H1 (cell line): Measurements from ENCODE around the gene ILKAP. TPM values are rescaled to one million over a fixed set of nuclear protein-coding genes. Genes with fewer than 3 reads are reported as not detected.

ENCODE experiments used
- CBX8 ChIP-seq: fragments of 300-800, 300-1000 bp; sonication (generic); IDR thresholded peaks from 2 replicates; pipeline ENCODE4 v1.7.1; 2016; ENCODE audit warnings: low read depth, low read length, borderline replicate concordance
- CHD2 ChIP-seq: IDR thresholded peaks from 2 replicates; pipeline ENCODE4 v1.6.1; 2012; ENCODE audit warnings: low read length, improper control_type of control experiment
- KDM1A ChIP-seq: fragments of 200-600, 300-600 bp; sonication (generic); IDR thresholded peaks from 2 replicates; pipeline ENCODE4 v1.7.1; 2016; ENCODE audit warnings: mild to moderate bottlenecking, low read length, borderline replicate concordance
- NRF1 ChIP-seq: IDR thresholded peaks from 2 replicates; pipeline ENCODE4 v1.6.1; 2011; ENCODE audit warnings: mild to moderate bottlenecking, low read depth, low read length, improper control_type of control experiment
- RNF2 ChIP-seq: fragments of 200-900, 300-1000 bp; sonication (generic); IDR thresholded peaks from 2 replicates; pipeline ENCODE4 v1.7.1; 2016; ENCODE audit warnings: borderline replicate concordance, low read depth, mild to moderate bottlenecking, antibody characterized with exemption, low read length; ENCODE audit not compliant: poor library complexity, severe bottlenecking; ENCODE audit errors: missing control alignments
- SIRT6 ChIP-seq: IDR thresholded peaks from one replicate; pipeline ENCODE4 v1.7.1; 2012; ENCODE audit warnings: low read length, inconsistent platforms
- SIX5 ChIP-seq: IDR thresholded peaks from 2 replicates; pipeline ENCODE4 v1.6.1; 2011; ENCODE audit warnings: mild to moderate bottlenecking, low read depth, low read length
- SP2 ChIP-seq: IDR thresholded peaks from 2 replicates; pipeline ENCODE4 v1.6.1; 2012; ENCODE audit warnings: mild to moderate bottlenecking, low read length, inconsistent platforms
- TAF7 ChIP-seq: optimal IDR thresholded peaks from 2 replicates; pipeline ENCODE3; 2011; ENCODE audit warnings: low read depth, mild to moderate bottlenecking, inconsistent platforms, low read length, moderate library complexity, borderline replicate concordance
- TBP ChIP-seq: IDR thresholded peaks from 2 replicates; pipeline ENCODE4 v1.6.1; 2011; ENCODE audit warnings: low read depth, low read length, improper control_type of control experiment
- polyA plus RNA-seq, 7 experiments: library from polyadenylated mRNA; depleted of rRNA in 3 of 7; stranded (reverse) in 5 of 7; unstranded in 2 of 7; fragments of >200 nt in 5 of 7; fragments of 200-250 nt in 2 of 7; gene quantifications; 1 replicate in 5 of 7; 2 replicates in 1 of 7; 4 replicates in 1 of 7; pipeline versions ENCODE4 v1.2.1 to v1.2.3, GENCODE V29; 2011 to 2013; ENCODE audit warnings: missing spikeins in 2 of 7, mixed read lengths in 2 of 7
- total RNA-seq: library from RNA; stranded (reverse); fragmentation: NEBNext Ultra II Directional; extraction: Animal tissue kit (Norgen Biotek cat#: 25700); gene quantifications from 2 replicates; pipeline ENCODE4 v1.2.1, GENCODE V29; 2021
- TF ChIP-seq, protein P1 (sequence below): IDR thresholded peaks from 2 replicates; pipeline ENCODE4 v1.6.1; 2012; ENCODE audit warnings: low read length, inconsistent platforms

ILKAP gene
- total and polyA plus RNA-seq, 2 of the 8 experiments (the other 6 are each of a cell fraction or from before 2014, with no cell fraction given): 23.5 to 33.8 TPM

DNA sequence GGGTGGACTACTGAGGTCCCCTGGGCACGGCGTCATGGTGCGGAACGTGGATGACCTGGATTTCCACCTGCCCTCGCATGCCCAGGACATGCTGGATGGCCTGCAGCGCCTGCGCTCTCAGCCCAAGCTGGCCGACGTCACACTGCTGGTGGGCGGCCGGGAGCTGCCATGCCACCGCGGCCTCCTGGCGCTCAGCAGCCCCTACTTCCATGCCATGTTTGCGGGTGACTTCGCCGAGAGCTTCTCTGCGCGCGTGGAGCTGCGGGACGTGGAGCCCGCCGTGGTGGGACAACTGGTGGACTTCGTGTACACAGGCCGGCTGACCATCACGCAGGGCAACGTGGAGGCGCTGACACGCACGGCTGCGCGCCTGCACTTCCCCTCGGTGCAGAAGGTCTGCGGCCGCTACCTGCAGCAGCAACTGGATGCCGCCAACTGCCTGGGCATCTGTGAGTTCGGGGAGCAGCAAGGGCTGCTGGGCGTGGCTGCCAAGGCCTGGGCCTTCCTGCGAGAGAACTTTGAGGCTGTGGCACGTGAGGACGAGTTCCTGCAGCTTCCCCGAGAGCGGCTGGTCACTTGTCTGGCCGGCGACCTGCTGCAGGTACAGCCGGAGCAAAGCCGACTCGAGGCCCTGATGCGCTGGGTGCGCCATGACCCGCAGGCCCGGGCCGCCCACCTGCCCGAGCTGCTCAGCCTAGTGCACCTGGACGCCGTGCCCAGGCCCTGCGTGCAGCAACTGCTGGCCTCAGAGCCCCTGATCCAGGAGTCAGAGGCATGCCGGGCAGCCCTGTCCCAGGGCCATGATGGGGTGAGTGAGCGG lies 62.6 kb downstream of the ILKAP start (continued):
- TF ChIP-seq RNF2: no peak
- no peak for TF ChIP-seq TAF7
- TF ChIP-seq TBP: no peak
- no peak for TF ChIP-seq KDM1A
- TF ChIP-seq, protein P1, sequence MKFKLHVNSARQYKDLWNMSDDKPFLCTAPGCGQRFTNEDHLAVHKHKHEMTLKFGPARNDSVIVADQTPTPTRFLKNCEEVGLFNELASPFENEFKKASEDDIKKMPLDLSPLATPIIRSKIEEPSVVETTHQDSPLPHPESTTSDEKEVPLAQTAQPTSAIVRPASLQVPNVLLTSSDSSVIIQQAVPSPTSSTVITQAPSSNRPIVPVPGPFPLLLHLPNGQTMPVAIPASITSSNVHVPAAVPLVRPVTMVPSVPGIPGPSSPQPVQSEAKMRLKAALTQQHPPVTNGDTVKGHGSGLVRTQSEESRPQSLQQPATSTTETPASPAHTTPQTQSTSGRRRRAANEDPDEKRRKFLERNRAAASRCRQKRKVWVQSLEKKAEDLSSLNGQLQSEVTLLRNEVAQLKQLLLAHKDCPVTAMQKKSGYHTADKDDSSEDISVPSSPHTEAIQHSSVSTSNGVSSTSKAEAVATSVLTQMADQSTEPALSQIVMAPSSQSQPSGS: no peak
- TF ChIP-seq CBX8: no peak
- no peak for TF ChIP-seq NRF1
- TF ChIP-seq SP2: no peak
- TF ChIP-seq CHD2: no peak
- TF ChIP-seq SIX5: no peak
- no peak for TF ChIP-seq SIRT6
